ENCODE data around the gene NAA38. TPM values are rescaled to one million over a fixed set of nuclear protein-coding genes. Genes with fewer than 3 reads are reported as not detected.

Gene NAA38
- total RNA-seq, 1 experiment from 2014 or later, result 46.3 TPM

DNA sequence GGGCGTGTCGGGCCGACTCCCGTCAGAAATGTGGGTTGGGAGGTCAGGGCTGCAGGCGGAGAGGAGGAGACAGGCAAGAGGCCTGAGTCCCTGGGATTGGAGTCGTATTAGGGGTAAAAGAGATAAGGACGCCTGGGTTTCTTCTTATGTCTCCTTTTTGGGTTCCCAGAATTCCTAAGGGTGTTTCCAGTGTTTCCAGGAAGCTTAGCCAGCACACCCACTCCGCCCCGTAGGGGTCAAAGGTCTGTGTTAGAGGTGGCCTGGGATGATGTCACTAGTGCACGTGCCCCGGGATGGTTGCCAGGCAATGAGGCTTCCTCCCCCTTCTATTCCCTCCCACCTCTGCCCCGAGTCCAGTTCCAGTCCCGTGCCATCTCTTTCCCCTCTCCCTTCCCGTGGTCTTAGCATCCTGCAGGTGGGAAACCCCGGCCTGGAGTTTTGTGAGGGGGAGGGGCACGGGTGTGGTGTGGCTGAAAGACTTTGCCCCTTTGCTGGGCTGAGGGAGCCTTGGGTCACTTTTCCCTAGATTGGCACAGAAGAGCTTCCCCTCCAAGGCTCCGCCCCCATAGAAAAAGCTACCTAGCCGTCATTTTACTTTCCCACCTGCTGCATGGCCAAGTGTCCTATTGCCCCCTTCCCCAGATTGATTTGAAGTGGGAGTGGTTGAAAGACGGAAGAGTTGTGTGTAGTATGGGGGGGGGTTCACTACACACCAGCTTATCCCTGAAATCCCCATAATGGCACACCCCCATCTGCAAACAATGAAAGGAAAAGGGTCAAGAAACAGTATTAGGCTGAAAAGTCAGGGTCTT is 20.6 kb downstream of the NAA38 start (continued):
- no peak for TF ChIP-seq CREB1 (CRISPR knock-in tag; IDR thresholded peaks at IDR 0.05)
- TF ChIP-seq, protein P1, sequence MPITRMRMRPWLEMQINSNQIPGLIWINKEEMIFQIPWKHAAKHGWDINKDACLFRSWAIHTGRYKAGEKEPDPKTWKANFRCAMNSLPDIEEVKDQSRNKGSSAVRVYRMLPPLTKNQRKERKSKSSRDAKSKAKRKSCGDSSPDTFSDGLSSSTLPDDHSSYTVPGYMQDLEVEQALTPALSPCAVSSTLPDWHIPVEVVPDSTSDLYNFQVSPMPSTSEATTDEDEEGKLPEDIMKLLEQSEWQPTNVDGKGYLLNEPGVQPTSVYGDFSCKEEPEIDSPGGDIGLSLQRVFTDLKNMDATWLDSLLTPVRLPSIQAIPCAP (CRISPR knock-in tag; IDR thresholded peaks at IDR 0.05), result no peak
- TF ChIP-seq, protein P2, sequence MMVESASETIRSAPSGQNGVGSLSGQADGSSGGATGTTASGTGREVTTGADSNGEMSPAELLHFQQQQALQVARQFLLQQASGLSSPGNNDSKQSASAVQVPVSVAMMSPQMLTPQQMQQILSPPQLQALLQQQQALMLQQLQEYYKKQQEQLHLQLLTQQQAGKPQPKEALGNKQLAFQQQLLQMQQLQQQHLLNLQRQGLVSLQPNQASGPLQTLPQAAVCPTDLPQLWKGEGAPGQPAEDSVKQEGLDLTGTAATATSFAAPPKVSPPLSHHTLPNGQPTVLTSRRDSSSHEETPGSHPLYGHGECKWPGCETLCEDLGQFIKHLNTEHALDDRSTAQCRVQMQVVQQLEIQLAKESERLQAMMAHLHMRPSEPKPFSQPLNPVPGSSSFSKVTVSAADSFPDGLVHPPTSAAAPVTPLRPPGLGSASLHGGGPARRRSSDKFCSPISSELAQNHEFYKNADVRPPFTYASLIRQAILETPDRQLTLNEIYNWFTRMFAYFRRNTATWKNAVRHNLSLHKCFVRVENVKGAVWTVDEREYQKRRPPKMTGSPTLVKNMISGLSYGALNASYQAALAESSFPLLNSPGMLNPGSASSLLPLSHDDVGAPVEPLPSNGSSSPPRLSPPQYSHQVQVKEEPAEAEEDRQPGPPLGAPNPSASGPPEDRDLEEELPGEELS (CRISPR knock-in tag; IDR thresholded peaks at IDR 0.05), result peak; percentile 69; the same call in 1 of the 2 replicates
- peak; percentile 92 for TF ChIP-seq GABPB1 (CRISPR knock-in tag; IDR thresholded peaks at IDR 0.05)
- TF ChIP-seq, protein P3, sequence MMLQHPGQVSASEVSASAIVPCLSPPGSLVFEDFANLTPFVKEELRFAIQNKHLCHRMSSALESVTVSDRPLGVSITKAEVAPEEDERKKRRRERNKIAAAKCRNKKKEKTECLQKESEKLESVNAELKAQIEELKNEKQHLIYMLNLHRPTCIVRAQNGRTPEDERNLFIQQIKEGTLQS (CRISPR knock-in tag; conservative IDR thresholded peaks at IDR 0.05), result no peak
- TF ChIP-seq PRRX2 (CRISPR knock-in tag; IDR thresholded peaks at IDR 0.05), result no peak
- TF ChIP-seq, protein P4, sequence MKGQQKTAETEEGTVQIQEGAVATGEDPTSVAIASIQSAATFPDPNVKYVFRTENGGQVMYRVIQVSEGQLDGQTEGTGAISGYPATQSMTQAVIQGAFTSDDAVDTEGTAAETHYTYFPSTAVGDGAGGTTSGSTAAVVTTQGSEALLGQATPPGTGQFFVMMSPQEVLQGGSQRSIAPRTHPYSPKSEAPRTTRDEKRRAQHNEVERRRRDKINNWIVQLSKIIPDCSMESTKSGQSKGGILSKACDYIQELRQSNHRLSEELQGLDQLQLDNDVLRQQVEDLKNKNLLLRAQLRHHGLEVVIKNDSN (CRISPR knock-in tag; IDR thresholded peaks at IDR 0.05), result peak; percentile 92
- TF ChIP-seq ZNF138 (CRISPR knock-in tag; conservative IDR thresholded peaks at IDR 0.05), result no peak
- TF ChIP-seq, protein P5, sequence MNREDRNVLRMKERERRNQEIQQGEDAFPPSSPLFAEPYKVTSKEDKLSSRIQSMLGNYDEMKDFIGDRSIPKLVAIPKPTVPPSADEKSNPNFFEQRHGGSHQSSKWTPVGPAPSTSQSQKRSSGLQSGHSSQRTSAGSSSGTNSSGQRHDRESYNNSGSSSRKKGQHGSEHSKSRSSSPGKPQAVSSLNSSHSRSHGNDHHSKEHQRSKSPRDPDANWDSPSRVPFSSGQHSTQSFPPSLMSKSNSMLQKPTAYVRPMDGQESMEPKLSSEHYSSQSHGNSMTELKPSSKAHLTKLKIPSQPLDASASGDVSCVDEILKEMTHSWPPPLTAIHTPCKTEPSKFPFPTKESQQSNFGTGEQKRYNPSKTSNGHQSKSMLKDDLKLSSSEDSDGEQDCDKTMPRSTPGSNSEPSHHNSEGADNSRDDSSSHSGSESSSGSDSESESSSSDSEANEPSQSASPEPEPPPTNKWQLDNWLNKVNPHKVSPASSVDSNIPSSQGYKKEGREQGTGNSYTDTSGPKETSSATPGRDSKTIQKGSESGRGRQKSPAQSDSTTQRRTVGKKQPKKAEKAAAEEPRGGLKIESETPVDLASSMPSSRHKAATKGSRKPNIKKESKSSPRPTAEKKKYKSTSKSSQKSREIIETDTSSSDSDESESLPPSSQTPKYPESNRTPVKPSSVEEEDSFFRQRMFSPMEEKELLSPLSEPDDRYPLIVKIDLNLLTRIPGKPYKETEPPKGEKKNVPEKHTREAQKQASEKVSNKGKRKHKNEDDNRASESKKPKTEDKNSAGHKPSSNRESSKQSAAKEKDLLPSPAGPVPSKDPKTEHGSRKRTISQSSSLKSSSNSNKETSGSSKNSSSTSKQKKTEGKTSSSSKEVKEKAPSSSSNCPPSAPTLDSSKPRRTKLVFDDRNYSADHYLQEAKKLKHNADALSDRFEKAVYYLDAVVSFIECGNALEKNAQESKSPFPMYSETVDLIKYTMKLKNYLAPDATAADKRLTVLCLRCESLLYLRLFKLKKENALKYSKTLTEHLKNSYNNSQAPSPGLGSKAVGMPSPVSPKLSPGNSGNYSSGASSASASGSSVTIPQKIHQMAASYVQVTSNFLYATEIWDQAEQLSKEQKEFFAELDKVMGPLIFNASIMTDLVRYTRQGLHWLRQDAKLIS (CRISPR knock-in tag; IDR thresholded peaks at IDR 0.05; ENCODE audit: borderline replicate concordance), result no peak
- TF ChIP-seq NR2C2 (CRISPR knock-in tag; IDR thresholded peaks at IDR 0.05), result peak; percentile 36; the same call in 1 of the 2 replicates
- no peak for TF ChIP-seq NR1H2 (CRISPR knock-in tag; IDR thresholded peaks at IDR 0.05)
- TF ChIP-seq ZNF317 (CRISPR knock-in tag; IDR thresholded peaks at IDR 0.05; ENCODE audit: borderline replicate concordance, low read depth), result no peak
- peak; percentile 97 for TF ChIP-seq SP1 (CRISPR knock-in tag; conservative IDR thresholded peaks at IDR 0.05)
- TF ChIP-seq ETV6 (CRISPR knock-in tag; IDR thresholded peaks at IDR 0.05), result peak; percentile 94
- 0 out of 2 replicates have a peak, but pooled peaks have one; percentile 61 for TF ChIP-seq TP53 (CRISPR knock-in tag; IDR thresholded peaks at IDR 0.05)
- peak; percentile 56; the same call in 1 of the 2 replicates for TF ChIP-seq ZNF232 (CRISPR knock-in tag; IDR thresholded peaks at IDR 0.05)
- no peak for TF ChIP-seq SMAD4 (CRISPR knock-in tag; IDR thresholded peaks at IDR 0.05)
- no peak for TF ChIP-seq ZNF423 (CRISPR knock-in tag; IDR thresholded peaks at IDR 0.05)
- TF ChIP-seq, protein P6, sequence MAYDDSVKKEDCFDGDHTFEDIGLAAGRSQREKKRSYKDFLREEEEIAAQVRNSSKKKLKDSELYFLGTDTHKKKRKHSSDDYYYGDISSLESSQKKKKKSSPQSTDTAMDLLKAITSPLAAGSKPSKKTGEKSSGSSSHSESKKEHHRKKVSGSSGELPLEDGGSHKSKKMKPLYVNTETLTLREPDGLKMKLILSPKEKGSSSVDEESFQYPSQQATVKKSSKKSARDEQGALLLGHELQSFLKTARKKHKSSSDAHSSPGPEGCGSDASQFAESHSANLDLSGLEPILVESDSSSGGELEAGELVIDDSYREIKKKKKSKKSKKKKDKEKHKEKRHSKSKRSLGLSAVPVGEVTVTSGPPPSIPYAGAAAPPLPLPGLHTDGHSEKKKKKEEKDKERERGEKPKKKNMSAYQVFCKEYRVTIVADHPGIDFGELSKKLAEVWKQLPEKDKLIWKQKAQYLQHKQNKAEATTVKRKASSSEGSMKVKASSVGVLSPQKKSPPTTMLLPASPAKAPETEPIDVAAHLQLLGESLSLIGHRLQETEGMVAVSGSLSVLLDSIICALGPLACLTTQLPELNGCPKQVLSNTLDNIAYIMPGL (CRISPR knock-in tag; IDR thresholded peaks at IDR 0.05), result peak; percentile 61; the same call in 1 of the 2 replicates
- no peak for TF ChIP-seq MXD4 (CRISPR knock-in tag; IDR thresholded peaks at IDR 0.05; ENCODE audit: borderline replicate concordance)
- TF ChIP-seq, protein P7, sequence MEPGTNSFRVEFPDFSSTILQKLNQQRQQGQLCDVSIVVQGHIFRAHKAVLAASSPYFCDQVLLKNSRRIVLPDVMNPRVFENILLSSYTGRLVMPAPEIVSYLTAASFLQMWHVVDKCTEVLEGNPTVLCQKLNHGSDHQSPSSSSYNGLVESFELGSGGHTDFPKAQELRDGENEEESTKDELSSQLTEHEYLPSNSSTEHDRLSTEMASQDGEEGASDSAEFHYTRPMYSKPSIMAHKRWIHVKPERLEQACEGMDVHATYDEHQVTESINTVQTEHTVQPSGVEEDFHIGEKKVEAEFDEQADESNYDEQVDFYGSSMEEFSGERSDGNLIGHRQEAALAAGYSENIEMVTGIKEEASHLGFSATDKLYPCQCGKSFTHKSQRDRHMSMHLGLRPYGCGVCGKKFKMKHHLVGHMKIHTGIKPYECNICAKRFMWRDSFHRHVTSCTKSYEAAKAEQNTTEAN (CRISPR knock-in tag; IDR thresholded peaks at IDR 0.05), result peak; percentile 43; the same call in 1 of the 2 replicates
- TF ChIP-seq, protein P8, sequence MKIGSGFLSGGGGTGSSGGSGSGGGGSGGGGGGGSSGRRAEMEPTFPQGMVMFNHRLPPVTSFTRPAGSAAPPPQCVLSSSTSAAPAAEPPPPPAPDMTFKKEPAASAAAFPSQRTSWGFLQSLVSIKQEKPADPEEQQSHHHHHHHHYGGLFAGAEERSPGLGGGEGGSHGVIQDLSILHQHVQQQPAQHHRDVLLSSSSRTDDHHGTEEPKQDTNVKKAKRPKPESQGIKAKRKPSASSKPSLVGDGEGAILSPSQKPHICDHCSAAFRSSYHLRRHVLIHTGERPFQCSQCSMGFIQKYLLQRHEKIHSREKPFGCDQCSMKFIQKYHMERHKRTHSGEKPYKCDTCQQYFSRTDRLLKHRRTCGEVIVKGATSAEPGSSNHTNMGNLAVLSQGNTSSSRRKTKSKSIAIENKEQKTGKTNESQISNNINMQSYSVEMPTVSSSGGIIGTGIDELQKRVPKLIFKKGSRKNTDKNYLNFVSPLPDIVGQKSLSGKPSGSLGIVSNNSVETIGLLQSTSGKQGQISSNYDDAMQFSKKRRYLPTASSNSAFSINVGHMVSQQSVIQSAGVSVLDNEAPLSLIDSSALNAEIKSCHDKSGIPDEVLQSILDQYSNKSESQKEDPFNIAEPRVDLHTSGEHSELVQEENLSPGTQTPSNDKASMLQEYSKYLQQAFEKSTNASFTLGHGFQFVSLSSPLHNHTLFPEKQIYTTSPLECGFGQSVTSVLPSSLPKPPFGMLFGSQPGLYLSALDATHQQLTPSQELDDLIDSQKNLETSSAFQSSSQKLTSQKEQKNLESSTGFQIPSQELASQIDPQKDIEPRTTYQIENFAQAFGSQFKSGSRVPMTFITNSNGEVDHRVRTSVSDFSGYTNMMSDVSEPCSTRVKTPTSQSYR (CRISPR knock-in tag; IDR thresholded peaks at IDR 0.05), result peak; percentile 98
- TF ChIP-seq JAZF1 (CRISPR knock-in tag; IDR thresholded peaks at IDR 0.05), result no peak
- no peak for TF ChIP-seq HMGA2 (CRISPR knock-in tag; IDR thresholded peaks at IDR 0.05)

Measured in WTC11 (cell line).